ENCODE results near the gene GUCY1B1.

The GUCY1B1 gene

DNA sequence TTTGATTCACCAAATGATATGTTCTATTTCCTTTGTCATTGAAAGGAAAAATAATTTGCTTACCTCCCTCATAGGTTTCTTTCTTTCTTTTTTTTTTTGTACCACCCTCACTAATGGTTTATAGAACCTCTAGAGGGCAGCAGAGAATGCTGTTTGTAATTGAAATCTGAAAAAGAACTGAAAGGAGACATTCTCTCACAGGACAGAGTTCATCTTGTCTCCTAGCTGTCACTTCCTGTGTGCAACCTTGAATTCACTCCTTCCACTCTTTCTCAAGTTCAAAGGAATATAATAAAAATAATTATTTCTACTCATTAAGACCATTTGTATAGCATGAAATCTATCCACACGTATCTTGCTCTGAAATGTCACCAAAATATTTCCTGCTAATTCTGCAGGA, 51.0 kb downstream of the GUCY1B1 start:
- Histone ChIP-seq H3K27ac (ENCODE audit: low read depth, low read length) (no peak overlapping the region), H3K79me2 (ENCODE audit: control insufficient read depth, low read length) (no peaks in the 10 kb centered on the region), H3K4me1 (ENCODE audit: control insufficient read depth, low read length) (no peaks in the 10 kb centered on the region), H3K36me3 (ENCODE audit: control insufficient read depth, low read length) (no peaks in the 10 kb centered on the region), H3K9me2 (replicated peaks; ENCODE audit: control insufficient read depth, low read length) (no peaks in the 10 kb centered on the region), H3K4me2 (ENCODE audit: low read length) (no peak overlapping the region), H3K27me3 (ENCODE audit: control insufficient read depth, low read length) (no peaks in the 10 kb centered on the region), H3F3A (ENCODE audit: control insufficient read depth, insufficient read depth) (no peaks in the 10 kb centered on the region), H3K9me3 (ENCODE audit: control insufficient read depth, insufficient read depth, low read length) (no peaks in the 10 kb centered on the region), H3K4me3 (ENCODE audit: low read length) (no peak overlapping the region), H4K20me1 (ENCODE audit: control insufficient read depth, insufficient read depth, low read depth, low read length) (no peaks in the 10 kb centered on the region)
- TF ChIP-seq EZH2phosphoT487 (IDR thresholded peaks at IDR 0.05; ENCODE audit: borderline replicate concordance, low read length) (no peak), CTCF (IDR thresholded peaks at IDR 0.05; ENCODE audit: low read depth, low read length, poor library complexity, severe bottlenecking) (peak; percentile 51)

- Histone ChIP-seq H3F3A (ENCODE audit: control insufficient read depth, insufficient read depth) (no peaks in the 10 kb centered on the region), H3K4me2 (ENCODE audit: low read length) (no peak overlapping the region), H3K79me2 (ENCODE audit: control insufficient read depth, low read length) (no peaks in the 10 kb centered on the region), H3K36me3 (ENCODE audit: control insufficient read depth, low read length) (no peaks in the 10 kb centered on the region), H3K4me3 (ENCODE audit: low read length) (no peak overlapping the region), H3K4me1 (ENCODE audit: control insufficient read depth, low read length) (no peaks in the 10 kb centered on the region), H4K20me1 (ENCODE audit: control insufficient read depth, insufficient read depth, low read depth, low read length) (no peaks in the 10 kb centered on the region), H3K27ac (ENCODE audit: low read depth, low read length) (no peak overlapping the region), H3K9me2 (replicated peaks; ENCODE audit: control insufficient read depth, low read length) (no peaks in the 10 kb centered on the region), H3K9me3 (ENCODE audit: control insufficient read depth, insufficient read depth, low read length) (no peaks in the 10 kb centered on the region), H3K27me3 (ENCODE audit: control insufficient read depth, low read length) (no peaks in the 10 kb centered on the region)
- TF ChIP-seq CTCF (IDR thresholded peaks at IDR 0.05; ENCODE audit: low read depth, low read length, poor library complexity, severe bottlenecking) = no peak
- TF ChIP-seq EZH2phosphoT487 (IDR thresholded peaks at IDR 0.05; ENCODE audit: borderline replicate concordance, low read length) = no peak
Observed at GRCh38 chr4:155811083-155811482, 52.3 kb downstream of the GUCY1B1 start.

- Histone ChIP-seq H3K4me2 (ENCODE audit: low read length) (no peak overlapping the region), H3K79me2 (ENCODE audit: control insufficient read depth, low read length) (no peaks in the 10 kb centered on the region), H3K36me3 (ENCODE audit: control insufficient read depth, low read length) (no peaks in the 10 kb centered on the region), H3K27me3 (ENCODE audit: control insufficient read depth, low read length) (no peaks in the 10 kb centered on the region), H3K9me2 (replicated peaks; ENCODE audit: control insufficient read depth, low read length) (no peaks in the 10 kb centered on the region), H3K9me3 (ENCODE audit: control insufficient read depth, insufficient read depth, low read length) (no peaks in the 10 kb centered on the region), H3K4me3 (ENCODE audit: low read length) (no peak overlapping the region), H4K20me1 (ENCODE audit: control insufficient read depth, insufficient read depth, low read depth, low read length) (no peaks in the 10 kb centered on the region), H3K4me1 (ENCODE audit: control insufficient read depth, low read length) (no peaks in the 10 kb centered on the region), H3K27ac (ENCODE audit: low read depth, low read length) (no peak overlapping the region), H3F3A (ENCODE audit: control insufficient read depth, insufficient read depth) (no peaks in the 10 kb centered on the region)
- TF ChIP-seq EZH2phosphoT487 (IDR thresholded peaks at IDR 0.05; ENCODE audit: borderline replicate concordance, low read length) = no peak
- TF ChIP-seq CTCF (IDR thresholded peaks at IDR 0.05; ENCODE audit: low read depth, low read length, poor library complexity, severe bottlenecking) = no peak
Observed at GRCh38 chr4:155818639-155819038, 59.8 kb downstream of the GUCY1B1 start.

DNA sequence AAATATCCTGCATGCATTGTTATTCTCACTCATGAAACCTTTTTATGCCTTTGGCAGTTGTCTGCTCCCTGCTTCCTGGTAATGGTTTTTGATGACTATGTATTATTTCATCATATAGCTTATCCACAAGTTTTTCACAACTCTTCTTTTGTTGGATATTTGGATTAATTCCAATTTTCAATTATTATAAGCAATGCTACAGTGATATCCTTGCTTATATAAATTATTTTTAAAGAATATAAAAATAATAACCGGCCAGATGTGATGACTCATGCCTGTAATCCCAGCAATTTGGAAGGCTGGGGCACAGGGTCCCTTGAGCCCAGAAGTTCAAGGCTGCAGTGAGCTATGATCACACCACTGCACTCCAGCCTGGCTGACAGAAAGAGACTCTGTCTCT, 60.2 kb downstream of the GUCY1B1 start:
- Histone ChIP-seq H3K9me3 (ENCODE audit: control insufficient read depth, insufficient read depth, low read length) (no peaks in the 10 kb centered on the region), H4K20me1 (ENCODE audit: control insufficient read depth, insufficient read depth, low read depth, low read length) (no peaks in the 10 kb centered on the region), H3K27ac (ENCODE audit: low read depth, low read length) (no peak overlapping the region), H3K79me2 (ENCODE audit: control insufficient read depth, low read length) (no peaks in the 10 kb centered on the region), H3K4me2 (ENCODE audit: low read length) (no peak overlapping the region), H3K4me3 (ENCODE audit: low read length) (no peak overlapping the region), H3K36me3 (ENCODE audit: control insufficient read depth, low read length) (no peaks in the 10 kb centered on the region), H3K27me3 (ENCODE audit: control insufficient read depth, low read length) (no peaks in the 10 kb centered on the region), H3K9me2 (replicated peaks; ENCODE audit: control insufficient read depth, low read length) (no peaks in the 10 kb centered on the region), H3F3A (ENCODE audit: control insufficient read depth, insufficient read depth) (no peaks in the 10 kb centered on the region), H3K4me1 (ENCODE audit: control insufficient read depth, low read length) (no peaks in the 10 kb centered on the region)
- TF ChIP-seq EZH2phosphoT487 (IDR thresholded peaks at IDR 0.05; ENCODE audit: borderline replicate concordance, low read length) (no peak), CTCF (IDR thresholded peaks at IDR 0.05; ENCODE audit: low read depth, low read length, poor library complexity, severe bottlenecking) (no peak)

Measured in DOHH2 (cell line).